Stimulated activated CD4-positive, alpha-beta T cell treated with anti-CD3 and anti-CD28 coated beads, Interleukin-1b, Interleukin-23, amount 100 ng/mL, for 48 hours (primary cell): Measurements from ENCODE around the gene LDLRAD3.

Source experiments
- DNase-seq: peaks from one replicate; pipeline ENCODE4 v3.0.0-alpha.2; 2020

The LDLRAD3 gene

DNA sequence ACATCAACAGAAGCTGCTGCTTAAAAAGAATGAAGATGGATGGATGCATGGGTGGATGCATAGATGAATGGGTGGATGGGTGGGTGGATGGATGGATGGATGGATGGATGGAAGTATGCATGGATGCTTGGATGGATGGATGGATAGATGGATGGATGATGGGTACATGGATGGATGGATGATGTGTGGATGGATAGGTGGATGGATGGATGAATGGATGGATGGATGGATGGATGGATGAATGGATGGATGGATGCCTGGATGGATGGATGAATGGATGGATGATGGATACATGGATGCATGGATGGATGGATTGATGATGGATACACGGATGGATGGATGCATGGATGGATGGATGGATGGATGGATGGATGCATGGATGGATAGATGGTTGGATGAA is 110.8 kb downstream of the LDLRAD3 start:
- no peak for DNase-seq

DNA sequence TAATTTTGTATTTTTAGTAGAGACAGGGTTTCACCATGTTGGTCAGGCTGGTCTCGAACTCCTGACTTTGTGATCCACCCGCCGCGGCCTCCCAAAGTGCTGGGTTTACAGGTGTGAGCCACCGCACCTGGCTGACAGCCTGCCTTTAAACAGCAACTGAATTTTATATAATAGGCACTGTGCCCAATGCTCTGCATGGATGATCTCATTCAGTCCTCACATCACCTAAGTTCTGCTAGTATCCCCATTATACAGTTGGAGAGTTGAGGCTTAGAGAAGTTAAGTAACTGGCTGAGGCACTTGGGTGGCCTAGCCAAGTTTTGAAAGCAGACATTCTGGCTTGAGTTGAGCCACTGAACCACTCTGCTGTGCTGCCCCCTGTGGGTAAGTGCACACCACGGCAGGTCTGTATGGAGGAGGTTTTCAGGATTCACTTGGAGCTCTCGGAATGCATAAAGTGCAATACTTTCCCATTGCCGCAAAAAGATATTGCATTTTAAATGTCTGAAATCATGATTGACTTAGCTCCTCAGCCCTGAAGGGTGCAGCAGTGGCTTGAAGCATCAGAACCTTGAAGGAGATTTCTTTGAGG is 112.4 kb downstream of the LDLRAD3 start:
- no peak for DNase-seq

DNA sequence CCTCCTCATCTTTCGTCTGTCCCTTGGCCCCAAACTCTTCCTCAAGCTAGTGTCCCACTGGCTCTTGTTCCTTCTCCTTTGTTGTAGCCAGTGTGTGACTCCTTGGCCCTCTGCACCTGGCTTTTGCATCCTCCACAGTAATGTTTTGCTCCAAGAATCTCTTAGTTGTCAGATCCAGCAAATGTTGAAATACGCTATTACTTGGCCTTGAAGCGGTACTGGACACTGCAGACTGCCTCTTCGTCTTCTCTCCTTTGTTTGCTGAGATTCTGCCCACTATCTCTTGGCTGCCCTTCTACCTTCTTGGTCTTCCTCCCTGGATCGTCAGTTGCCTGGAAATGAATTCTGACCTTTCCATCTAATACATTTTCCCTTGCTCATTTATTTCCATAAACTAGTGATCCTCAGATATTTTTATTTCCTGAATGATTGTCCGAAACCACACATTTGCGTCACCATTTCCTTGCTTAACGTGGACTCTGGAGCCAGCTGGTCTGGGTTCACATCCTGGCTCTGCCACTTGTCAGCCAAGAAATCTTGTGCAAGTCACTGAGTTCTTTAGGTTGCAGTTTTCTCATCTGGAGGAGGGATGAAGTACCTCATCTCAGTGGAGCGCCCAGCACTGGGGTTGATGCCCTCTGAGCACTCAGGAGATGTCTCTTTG is 113.6 kb downstream of the LDLRAD3 start:
- DNase-seq: no peak

DNA sequence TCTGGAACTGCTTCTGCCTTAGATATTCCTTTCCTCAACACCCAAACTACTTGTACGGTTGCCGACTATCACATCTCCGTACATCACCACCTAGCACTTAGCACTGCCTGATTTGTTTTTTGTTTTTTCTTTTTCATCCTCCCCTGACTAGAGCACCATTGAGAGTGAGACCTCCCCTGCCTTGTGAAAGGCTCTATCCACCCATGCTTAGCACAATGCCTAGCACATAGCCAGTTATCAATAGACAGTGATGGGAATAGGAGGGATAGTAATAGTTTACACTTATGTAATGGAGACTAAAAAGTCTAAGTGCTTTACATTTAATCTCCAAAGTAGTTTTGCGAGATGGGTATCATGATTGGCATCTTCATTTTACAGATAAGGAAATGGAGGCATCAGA is 115.8 kb downstream of the LDLRAD3 start:
- DNase-seq: no peak

DNA sequence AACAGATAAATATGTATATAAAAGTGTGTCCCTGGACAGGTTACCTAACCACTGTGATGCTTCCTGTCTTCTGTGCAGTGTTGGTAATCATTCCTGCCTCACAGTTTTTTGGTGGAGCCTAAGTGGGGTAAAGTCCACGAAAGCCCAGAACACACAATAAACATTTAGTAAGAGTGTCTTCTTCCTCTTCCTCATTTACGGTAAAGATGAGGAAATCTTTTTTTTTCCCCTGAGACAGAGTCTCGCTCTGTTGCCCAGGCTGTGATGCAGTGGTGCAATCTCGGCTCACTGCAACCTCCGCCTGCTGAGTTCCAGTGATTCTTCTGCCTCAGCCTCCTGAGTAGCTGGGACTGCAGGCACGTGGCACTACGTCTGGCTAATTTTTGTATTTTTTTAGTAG is 117.1 kb downstream of the LDLRAD3 start:
- no peak for DNase-seq

DNA sequence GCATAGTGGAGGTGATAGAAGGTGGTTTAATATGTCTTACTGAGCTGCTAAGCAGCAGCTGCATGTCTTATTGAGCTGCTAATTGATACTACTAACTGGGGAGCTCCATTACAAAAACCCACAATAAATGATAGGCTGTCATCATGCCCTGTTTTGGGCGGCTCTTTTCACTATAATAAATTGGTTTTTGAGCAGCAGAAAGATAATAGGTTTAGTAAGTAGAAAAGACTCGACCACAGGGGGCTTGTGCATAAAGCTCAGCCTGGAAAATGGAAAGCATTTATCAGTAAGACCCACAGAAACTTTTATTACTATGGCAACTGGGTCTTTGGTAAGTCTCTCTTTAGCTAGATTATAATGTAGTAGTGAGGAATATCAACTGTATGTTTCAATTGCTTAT is 117.6 kb downstream of the LDLRAD3 start:
- no peak for DNase-seq

DNA sequence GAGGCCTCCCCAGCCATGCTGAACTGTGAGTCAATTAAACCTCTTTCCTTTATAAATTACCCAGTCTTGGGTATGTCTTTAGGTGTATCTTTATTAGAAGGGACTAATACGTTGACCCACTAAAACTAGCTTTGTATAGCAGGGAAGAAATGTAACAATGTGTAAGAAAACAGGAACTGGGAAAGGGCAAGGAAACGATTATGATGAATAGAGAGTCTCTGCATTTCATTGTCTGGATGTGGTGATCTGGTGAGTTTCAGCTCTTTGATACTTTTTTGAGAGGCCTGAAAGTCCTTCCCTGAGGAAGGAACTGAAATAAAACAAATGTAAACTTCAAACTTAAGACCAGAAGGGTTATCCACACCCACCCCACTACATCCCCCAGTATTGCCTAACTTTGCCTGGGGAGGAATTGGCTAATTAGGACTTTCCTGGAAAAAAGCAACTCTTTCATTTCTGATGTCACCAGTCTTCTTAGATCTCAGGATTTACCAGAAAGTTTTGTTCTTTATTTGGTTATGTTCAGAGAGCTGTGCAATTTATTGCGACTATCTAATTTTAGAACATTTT is 119.0 kb downstream of the LDLRAD3 start:
- no peak for DNase-seq

DNA sequence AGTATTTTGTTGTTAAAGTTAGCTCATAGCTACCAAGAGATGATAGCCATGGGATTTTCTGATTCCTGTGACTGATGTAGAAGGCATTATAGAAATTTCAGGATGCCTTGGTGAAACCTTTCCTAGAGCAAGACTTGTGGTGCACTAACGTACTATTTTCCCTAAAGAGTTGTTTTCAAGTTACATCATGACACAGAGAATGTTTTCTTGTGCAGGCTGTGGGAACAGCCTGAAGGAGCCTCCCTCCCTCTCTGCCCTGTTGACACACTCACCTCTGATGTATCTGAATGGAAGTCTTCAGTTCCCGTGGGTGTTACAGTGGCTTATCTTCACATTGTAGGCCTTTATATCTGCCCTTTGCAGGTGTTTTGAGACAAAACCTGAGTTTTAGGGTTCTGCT is 121.6 kb downstream of the LDLRAD3 start:
- no peak for DNase-seq

DNA sequence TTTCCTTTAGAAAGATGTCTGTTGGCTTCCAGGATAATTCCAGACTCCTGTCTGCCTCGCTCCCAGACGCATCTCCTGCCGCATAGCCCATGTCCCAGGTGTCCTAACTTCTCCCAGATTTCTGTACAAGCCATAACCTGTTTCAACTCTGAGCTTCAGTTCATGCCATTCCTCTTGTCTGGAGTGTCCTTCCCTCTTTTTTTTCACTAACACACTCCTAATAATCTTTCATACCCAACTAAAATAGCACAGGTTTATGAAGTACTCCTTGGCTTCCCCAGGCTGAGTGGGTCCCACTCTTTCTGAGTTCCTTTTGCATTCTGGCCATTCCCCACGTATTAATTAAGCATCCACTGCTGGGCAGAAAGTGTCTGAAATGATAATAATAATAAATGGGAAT is 123.0 kb downstream of the LDLRAD3 start:
- no peak for DNase-seq

DNA sequence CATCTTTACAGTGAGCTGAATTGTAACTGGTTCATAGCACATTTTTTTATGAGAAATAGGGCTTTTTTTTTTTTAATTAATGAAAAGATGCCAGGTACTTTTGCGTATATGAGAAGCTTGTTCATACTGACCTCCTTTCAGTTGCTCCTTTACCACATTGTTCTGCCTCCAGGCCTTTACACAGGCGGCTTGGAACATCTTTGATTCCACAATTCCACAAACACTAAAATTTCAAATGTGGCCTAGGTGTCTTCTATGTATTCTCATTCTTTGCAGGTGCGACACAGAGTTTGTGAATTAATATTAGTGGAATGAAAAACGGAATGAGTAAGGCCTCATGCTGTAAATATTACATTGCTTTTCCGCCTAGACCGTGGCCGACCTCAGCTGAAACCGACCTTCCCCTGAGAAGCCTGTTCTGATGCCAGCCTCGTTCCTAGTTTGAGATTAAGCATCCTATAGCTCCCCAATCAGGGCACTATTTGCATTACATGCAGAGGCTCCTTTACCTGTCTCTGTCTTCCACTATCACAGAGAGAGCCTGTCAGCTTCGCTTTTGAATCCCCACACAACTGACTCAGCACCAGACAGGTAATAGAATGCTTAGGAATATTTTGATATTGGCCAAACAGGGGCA is 125.8 kb downstream of the LDLRAD3 start:
- DNase-seq: no peak

DNA sequence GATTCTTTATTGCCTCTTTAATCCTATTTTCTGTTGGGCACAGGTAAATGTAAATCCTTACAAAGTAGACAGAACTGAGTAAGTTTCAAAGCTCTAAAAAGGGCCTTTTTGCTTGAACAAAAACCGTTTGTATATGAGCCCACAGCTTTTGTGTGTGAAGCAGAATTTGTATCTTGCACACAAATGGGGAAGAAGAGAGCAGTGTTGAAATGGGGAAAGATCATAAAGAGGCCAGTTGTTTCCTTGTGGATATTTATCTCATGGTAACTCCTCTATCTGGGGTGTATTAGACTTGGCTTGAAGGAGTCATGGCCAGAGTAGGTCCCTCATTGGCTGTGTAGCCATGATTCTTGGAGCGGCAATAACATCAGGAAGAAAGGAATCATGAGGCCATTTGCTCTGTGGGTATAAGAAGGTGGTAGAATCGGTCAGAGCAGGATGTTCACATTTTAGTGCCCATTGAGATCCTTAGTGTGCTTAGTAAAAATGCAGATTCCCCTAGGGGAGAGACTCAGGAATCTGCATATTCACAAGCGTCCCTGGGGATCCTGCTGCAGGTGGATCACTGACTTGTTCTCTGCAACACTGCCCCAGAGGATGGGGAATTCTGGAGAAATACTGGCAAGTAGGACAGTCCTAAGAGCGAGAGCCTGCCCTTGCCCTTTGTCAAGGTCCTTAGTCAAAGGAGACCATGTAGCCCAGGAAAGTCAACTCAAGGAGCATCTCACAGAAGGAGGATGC is 126.5 kb downstream of the LDLRAD3 start:
- no peak for DNase-seq

DNA sequence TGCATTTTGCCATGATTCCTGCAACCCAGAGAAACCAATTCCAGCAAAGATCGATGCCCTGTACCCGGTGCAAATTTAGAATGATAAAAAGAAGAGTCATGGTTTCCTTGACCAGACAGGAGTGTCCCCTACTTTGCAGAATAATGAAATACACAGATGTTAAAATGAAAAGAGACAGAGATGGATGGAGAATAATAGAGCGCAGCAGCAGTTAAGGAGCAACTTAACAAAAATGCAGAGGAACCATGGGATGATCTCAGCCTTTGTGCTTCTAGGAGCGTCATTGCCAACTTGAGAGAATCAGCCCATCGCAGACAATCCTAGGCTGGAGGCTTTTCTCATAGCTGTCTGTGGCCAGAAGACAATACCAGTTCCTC is 127.1 kb downstream of the LDLRAD3 start:
- DNase-seq: no peak

DNA sequence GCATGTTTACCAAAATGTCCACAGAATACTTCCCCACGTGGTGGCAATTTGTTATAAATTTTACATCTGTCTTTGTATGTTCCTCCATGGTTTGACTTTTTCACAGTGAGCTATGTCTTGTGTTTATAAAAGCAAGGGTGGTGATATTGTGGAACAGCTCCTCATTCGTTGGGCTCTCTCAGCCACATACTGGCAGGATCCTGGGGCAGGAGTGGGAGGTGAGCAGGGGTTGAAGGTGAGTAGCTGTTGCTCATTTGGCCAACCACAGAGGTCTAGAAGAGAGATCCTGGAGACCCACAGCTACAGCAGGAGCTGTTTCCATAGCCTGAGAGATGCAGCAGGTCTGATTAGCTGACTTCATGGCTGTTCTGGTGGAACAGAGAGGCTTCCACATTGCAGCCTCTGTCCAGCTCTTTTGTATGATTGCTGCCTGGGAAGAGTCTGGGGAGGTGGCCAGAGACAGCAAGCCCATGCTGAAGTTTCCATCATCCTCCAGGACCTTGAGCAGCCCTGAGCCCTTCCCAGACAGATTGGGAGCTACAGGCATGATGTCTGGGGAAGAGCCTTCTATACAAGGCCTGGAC is 128.1 kb downstream of the LDLRAD3 start:
- DNase-seq: no peak

DNA sequence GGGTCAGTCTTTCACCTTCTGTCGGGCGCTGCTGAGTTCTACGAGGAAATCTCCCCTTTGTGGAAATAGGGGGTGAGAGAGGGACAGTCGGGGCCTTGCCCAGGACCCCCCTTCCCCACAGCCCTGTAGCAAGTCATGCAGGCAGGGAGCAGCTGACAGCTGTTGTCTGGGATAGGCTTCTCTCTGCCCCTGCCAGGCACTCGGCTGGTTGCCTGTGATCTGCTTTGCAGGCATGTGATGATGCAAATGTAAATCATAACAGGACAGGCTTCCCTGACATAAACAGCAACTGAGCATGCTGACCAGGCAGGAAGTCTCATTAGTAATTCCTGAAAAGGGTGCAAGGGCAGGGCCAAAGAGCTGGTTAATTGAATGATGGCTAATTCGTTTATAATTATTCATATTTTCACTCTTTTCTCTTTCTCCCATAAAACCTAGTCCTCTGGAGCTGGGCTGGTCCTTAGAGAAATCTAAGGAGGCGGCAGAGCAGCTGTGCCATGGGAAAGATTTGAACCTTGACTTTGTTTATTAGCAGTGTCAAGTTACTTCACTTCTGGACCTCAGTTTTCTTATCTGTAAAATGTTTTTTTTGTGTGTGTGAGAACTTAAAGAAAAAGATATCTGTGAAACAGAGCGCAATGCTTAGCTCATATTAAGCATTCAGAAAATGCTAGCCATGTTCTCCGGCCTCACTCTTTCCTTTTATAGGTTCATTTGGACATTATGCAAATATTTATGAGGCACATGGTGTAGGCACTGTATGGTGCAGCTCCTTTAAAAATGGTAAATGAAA is 129.7 kb downstream of the LDLRAD3 start:
- no peak for DNase-seq

DNA sequence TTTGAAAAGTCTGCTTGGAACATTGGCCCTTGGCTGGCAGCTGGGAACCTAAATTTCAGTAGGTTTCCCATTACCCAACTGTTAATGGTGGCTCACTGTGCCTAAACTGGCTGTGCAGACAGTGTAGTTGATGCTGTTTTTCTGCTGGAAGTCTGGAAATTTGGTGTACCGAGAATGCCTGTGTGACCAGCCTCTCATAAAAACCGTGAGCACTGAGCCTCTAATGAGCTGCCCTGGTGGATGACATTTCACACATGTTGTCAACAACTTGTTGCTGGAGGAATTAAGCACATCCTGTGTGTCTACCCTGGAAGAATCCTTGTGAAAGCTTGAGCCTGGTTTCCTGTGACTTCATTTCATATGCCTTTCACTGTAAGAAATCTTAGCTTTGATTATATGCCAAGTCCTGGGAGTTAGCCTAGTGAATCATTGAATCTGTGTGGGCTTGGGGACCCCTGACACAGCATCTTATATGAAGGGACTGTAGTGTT is 131.1 kb downstream of the LDLRAD3 start:
- DNase-seq: no peak

DNA sequence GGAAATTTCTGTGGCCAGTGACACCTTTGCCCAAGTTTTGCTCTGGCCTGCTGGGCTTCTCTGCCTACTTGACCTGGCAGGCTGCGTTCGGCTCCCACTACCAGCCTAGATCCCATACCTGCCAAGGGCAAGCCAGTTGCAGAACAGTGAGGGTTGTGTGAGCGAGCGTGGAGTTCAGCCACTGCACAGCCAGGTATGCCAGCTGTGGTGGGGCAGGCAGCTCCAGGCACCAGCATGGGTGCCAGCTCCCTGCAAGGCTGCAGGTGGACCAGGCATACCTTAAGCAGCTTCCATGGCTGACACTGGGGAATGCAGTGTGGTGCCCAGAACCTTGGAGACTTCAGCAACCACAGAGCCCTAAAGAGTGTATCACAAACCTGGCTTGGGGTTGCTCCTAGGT is 133.5 kb downstream of the LDLRAD3 start:
- no peak for DNase-seq

DNA sequence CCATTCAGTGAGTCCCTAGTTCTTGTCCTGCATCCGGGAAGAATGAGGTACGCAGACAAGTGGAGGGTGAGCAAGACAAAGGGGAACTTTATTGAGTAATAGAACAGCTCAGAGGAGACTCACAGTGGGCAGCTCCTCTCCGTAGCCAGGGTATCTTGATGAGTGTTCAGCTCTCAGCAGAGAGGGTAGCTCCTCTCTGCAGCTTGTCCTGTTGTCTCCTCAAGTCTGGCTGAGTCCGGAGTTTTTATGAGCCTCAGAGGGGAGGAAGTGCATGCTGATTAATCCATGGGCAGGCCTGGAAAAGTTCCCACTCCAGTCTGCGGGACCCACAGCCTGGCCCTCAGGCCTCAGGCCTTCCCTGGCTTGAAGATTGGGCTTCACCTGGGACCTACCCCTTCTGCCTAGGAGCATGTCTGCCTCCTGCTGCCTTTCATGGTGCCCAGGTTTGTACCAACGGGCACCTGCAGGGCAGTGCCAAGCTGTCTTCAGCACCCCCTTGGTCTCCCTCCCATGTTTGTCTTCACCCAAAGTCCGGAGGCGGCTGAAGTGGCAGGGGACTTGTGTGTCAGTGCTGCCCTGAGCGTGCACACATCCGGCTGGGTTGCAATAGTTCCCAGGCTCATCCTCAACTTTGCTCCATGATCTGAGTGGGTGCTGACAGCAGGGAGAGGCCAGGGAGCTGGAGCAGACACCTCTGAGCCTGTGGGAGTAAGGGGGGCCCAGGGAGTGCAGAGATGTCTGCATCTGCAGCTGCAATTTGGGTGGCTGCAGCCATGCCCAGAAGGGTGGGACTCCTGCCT is 134.2 kb downstream of the LDLRAD3 start:
- no peak for DNase-seq

DNA sequence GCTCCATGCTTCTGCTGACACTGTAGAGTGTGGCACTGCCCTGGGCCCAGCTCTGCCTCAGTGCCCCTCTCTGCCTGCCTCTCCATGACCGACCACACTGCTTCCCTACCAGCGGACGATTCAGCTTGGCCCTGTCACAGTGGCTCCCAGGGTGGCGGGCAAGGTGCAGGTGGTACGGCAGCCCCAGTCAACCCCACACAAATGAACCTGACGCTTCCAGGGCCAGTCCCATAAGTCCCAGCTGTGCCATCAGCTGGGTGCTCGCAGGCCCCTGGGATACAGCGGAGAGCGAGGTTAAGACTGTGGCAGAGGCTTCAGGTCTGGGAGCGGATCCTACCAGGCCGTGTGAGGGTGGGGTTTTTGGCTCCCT is 134.8 kb downstream of the LDLRAD3 start:
- no peak for DNase-seq

DNA sequence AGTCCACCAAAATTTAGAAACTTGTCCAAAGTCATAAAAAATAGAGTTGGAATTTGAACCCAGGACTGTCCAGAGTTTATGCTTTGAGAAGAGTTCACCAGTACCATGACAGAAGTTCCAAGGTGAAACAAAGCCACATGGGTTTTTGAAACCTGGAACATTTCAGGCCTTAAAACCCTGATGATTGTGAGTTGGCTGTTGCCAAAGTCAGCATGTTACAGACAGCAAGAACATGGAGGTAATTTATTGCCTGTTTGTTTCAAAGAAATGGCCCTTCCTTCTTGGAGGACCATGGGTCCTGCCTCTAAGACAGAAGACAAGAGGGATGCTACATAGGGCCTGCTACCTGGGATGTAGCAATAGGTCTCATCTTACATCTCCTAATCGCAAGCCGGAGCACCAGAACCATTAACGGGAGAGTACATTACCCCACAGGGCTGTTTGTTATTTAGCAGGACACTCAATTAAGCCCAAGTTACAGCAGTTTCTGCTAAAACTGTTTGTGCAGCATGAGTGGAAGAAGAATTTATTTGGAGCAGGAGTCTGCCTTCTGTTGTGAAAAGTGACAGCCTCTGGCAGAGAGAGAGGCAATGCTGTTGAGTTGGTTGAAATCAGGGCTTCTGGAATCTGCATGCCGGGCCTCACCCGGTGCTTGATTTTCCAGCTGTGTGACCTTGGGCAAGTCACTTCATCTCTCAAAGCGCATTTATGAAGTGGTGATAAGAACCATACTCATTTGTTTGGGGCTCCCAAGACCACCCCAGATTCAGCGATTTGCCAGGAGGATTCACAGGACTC is 136.2 kb downstream of the LDLRAD3 start:
- DNase-seq: no peak

DNA sequence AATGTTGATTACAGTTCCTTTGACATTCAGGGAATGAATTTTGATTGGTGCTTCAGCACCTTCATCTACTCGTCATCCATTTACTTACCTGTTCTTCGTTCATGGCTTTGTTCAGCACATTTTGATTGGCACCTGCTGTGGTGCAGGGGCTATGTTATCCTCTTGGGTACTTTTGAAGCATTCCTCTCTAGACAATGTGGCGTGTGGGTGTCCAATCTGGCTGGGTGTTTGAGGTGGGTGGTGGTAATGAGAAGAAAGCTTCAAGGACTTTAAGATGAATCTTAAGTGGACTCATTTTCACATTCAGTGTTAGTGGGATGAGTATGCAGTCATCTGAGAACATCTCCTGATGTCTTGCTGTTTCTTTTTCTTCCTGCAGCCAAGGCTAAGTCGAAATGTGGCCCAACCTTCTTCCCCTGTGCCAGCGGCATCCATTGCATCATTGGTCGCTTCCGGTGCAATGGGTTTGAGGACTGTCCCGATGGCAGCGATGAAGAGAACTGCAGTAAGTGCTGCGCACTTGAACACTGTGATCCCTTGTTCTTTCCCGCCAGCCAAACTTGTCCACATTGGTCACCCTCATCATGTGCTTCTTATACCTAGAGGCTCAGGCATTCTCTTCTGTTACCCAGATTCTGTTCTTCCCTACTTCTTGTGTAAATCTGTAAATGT is 137.5 kb downstream of the LDLRAD3 start:
- no peak for DNase-seq
